NCI-H82 treated with DMSO at 0.1 percent for 48 hours (cell line): ENCODE measurements around the gene BCL2.

Experiments
- DNase-seq: peaks from one replicate; lab custom pipeline; 2025; ENCODE audit not compliant: unreplicated experiment; lab: John Stamatoyannopoulos, UW

The BCL2 gene

GRCh38 chr18:63260380-63260754, 59.2 kb downstream of the BCL2 start:
- DNase-seq, result no peak

GRCh38 chr18:63259567-63260379, 59.8 kb downstream of the BCL2 start:
- no peak for DNase-seq

GRCh38 chr18:63258749-63259566, 60.6 kb downstream of the BCL2 start:
- DNase-seq, result no peak

GRCh38 chr18:63257453-63257852, 62.1 kb downstream of the BCL2 start:
- no peak for DNase-seq

- no peak for DNase-seq
These were observed 64.1 kb downstream of the BCL2 start for GRCh38 chr18:63255435-63255834.

- no peak for DNase-seq
These were observed 64.7 kb downstream of the BCL2 start for GRCh38 chr18:63254716-63255399.

GRCh38 chr18:63253428-63254372, 65.9 kb downstream of the BCL2 start:
- DNase-seq, result no peak

GRCh38 chr18:63253014-63253413, 66.6 kb downstream of the BCL2 start:
- DNase-seq, result no peak

- DNase-seq, result no peak
These were observed 69.8 kb downstream of the BCL2 start for GRCh38 chr18:63249771-63250170.

GRCh38 chr18:63247926-63248325, 71.6 kb downstream of the BCL2 start:
- no peak for DNase-seq

- DNase-seq, result no peak
These were observed 72.1 kb downstream of the BCL2 start for GRCh38 chr18:63247506-63247905.

- no peak for DNase-seq
These were observed 74.0 kb downstream of the BCL2 start for GRCh38 chr18:63245600-63245999.

GRCh38 chr18:63244607-63245006, 75.0 kb downstream of the BCL2 start:
- DNase-seq, result no peak

GRCh38 chr18:63241760-63242159, 77.8 kb downstream of the BCL2 start:
- no peak for DNase-seq

GRCh38 chr18:63241317-63241712, 78.3 kb downstream of the BCL2 start:
- no peak for DNase-seq

GRCh38 chr18:63240531-63241316, 78.8 kb downstream of the BCL2 start:
- no peak for DNase-seq

- DNase-seq, result no peak
These were observed 80.9 kb downstream of the BCL2 start for GRCh38 chr18:63238693-63239075.

GRCh38 chr18:63237881-63238692, 81.5 kb downstream of the BCL2 start:
- no peak for DNase-seq
